ENCODE measurements around the gene DCXR. TPM values are rescaled to one million over a fixed set of nuclear protein-coding genes. Genes with fewer than 3 reads are reported as not detected.

Gene DCXR
- total RNA-seq: 100 to 1,000 TPM; 169 to 213 TPM

- peak; percentile 99 for DNase-seq (ENCODE audit: low spot score)
- peak within 1 kb of the TSS; percentile 94 to 98 for H3K27ac ChIP-seq
- H3K4me3 ChIP-seq: peak within 1 kb of the TSS; percentile 68 to 71
- no peaks in the 10 kb centered on the region for H3K27me3 ChIP-seq
- no peaks in the 10 kb centered on the region for H3K9me3 ChIP-seq
- peaks cover 0 to 19% of the 10 kb centered on the region in 2 donors for H3K4me1 ChIP-seq
- peak; percentile 72 to 83 for TF ChIP-seq CTCF (IDR thresholded peaks at IDR 0.05)
- H3K36me3 ChIP-seq: no peaks in the 10 kb centered on the region
Measured at GRCh38 chr17:82037092-82037888, at the start of gene DCXR. DCXR (minus strand) TSS chr17:82037697; CDS start chr17:82037682, 15 bp downstream.

- no peak overlapping the region for H3K27ac ChIP-seq
Measured at GRCh38 chr17:82085931-82086764, 48.7 kb upstream of the DCXR start.

GRCh38 chr17:82085031-82085861, 47.7 kb upstream of the DCXR start:
- DNase-seq (ENCODE audit: low spot score): no peak
- H3K4me1 ChIP-seq: no peaks in the 10 kb centered on the region
- no peaks in the 10 kb centered on the region for H3K27me3 ChIP-seq
- TF ChIP-seq CTCF (IDR thresholded peaks at IDR 0.05): no peak
- no peaks in the 10 kb centered on the region for H3K9me3 ChIP-seq
- no peak overlapping the region for H3K27ac ChIP-seq
- H3K4me3 ChIP-seq: no peak overlapping the region
- peaks cover 98% of the 10 kb centered on the region for H3K36me3 ChIP-seq

More at GRCh38 chr17:82085931-82086764, 48.7 kb upstream of the DCXR start:
- H3K27me3 ChIP-seq: no peaks in the 10 kb centered on the region
- peaks cover 98% of the 10 kb centered on the region for H3K36me3 ChIP-seq
- no peak overlapping the region for H3K4me3 ChIP-seq
- TF ChIP-seq CTCF (IDR thresholded peaks at IDR 0.05): no peak
- H3K9me3 ChIP-seq: no peaks in the 10 kb centered on the region
- H3K4me1 ChIP-seq: no peaks in the 10 kb centered on the region
- no peak for DNase-seq (ENCODE audit: low spot score)

- no peak for DNase-seq (ENCODE audit: low spot score)
- H3K4me1 ChIP-seq: no peaks in the 10 kb centered on the region
- H3K36me3 ChIP-seq: peaks cover 95% of the 10 kb centered on the region
- no peaks in the 10 kb centered on the region for H3K9me3 ChIP-seq
- TF ChIP-seq CTCF (IDR thresholded peaks at IDR 0.05): no peak
- no peak overlapping the region for H3K27ac ChIP-seq
- no peaks in the 10 kb centered on the region for H3K27me3 ChIP-seq
- H3K4me3 ChIP-seq: no peak overlapping the region
Measured at GRCh38 chr17:82084373-82085030, 47.0 kb upstream of the DCXR start.
